Stimulated activated CD4-positive, alpha-beta T cell treated with anti-CD3 and anti-CD28 coated beads, Interleukin-2, amount 100 ng/mL, for 24 hours (primary cell): ENCODE results near the gene PCDHA10.
"Not testable (repeated sequence)": the region's sequence is repeated elsewhere in the genome, so short reads cannot be mapped to it uniquely, and the experiment has no call there.

ENCODE experiments used
- DNase-seq, 2 donors: peaks; one replicate each; pipeline ENCODE4 v3.0.0-alpha.2; 2020

The PCDHA10 gene, protein sequence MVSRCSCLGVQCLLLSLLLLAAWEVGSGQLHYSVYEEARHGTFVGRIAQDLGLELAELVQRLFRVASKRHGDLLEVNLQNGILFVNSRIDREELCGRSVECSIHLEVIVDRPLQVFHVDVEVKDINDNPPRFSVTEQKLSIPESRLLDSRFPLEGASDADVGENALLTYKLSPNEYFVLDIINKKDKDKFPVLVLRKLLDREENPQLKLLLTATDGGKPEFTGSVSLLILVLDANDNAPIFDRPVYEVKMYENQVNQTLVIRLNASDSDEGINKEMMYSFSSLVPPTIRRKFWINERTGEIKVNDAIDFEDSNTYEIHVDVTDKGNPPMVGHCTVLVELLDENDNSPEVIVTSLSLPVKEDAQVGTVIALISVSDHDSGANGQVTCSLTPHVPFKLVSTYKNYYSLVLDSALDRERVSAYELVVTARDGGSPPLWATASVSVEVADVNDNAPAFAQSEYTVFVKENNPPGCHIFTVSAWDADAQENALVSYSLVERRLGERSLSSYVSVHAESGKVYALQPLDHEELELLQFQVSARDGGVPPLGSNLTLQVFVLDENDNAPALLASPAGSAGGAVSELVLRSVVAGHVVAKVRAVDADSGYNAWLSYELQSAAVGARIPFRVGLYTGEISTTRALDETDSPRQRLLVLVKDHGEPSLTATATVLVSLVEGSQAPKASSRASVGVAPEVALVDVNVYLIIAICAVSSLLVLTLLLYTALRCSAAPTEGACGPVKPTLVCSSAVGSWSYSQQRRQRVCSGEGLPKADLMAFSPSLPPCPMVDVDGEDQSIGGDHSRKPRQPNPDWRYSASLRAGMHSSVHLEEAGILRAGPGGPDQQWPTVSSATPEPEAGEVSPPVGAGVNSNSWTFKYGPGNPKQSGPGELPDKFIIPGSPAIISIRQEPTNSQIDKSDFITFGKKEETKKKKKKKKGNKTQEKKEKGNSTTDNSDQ

DNA sequence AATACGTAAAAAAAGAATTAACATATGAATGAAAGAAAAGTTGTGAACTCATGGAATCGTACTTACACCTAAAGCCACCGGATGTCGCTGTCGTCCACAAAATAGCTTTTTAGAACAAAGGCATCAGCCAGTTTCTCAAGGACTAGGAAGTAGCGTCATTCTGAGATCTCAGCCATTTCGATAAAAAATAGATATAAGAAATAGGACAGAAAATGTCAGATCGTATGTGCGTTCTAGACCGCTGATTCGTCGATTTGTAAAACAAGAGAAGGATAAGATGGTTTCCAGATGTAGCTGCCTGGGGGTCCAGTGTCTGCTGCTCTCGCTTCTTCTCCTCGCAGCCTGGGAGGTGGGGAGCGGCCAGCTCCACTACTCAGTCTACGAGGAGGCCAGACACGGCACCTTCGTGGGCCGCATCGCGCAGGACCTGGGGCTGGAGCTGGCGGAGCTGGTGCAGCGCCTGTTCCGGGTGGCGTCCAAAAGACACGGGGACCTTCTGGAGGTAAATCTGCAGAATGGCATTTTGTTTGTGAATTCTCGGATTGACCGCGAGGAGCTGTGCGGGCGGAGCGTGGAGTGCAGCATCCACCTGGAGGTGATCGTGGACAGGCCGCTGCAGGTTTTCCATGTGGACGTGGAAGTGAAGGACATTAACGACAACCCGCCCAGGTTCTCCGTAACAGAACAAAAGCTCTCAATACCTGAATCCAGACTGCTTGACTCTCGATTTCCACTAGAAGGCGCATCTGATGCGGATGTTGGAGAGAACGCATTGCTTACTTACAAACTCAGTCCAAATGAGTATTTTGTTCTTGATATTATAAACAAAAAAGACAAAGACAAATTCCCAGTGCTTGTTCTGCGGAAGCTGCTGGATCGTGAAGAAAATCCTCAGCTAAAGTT is at the start of gene PCDHA10:
PCDHA10 (plus strand) TSS at position 126 of the 903 bp plus-strand sequence; CDS start at position 278, 152 bp downstream.
- no peak for DNase-seq

DNA sequence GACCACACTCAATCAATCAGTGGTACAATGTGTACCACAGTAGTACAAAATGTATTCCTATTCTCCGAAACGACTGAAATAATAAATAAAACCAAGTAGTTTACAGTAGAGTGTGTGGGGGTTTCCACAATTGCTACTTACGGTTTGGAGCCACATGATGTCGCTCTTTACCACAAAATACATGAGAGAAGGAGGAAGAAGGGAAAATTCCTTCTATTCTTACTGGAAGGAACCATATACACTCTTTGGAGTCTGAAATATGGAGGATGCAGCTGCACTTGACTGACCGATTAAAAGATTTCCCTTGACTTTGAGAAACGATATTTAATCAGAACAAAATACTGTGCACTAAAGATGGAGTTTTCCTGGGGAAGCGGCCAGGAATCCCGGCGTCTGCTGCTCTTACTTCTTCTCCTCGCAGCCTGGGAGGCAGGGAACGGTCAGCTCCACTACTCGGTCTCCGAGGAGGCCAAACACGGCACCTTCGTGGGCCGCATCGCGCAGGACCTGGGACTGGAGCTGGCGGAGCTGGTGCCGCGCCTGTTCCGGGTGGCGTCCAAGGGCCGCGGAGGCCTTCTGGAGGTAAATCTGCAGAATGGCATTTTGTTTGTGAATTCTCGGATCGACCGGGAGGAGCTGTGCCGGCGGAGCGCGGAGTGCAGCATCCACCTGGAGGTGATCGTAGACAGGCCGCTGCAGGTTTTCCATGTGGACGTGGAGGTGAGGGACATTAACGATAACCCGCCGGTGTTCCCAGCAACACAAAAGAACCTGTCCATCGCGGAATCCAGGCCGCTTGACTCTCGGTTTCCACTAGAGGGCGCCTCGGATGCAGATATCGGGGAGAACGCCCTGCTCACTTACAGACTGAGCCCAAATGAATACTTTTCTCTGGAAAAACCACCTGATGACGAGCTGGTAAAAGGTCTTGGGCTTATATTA is 48.6 kb upstream of the PCDHA10 start, which contains the start of gene PCDHA4:
PCDHA4 (plus strand) TSS at position 235 of the 942 bp plus-strand sequence.
- DNase-seq, result peak in 1 of 2 donors; percentile 39

- not testable (repeated sequence) for DNase-seq
Observed at GRCh38 chr5:140808241-140808888, 47.3 kb upstream of the PCDHA10 start.

- DNase-seq, result no peak
Observed at GRCh38 chr5:140808889-140809291, 46.8 kb upstream of the PCDHA10 start.

DNA sequence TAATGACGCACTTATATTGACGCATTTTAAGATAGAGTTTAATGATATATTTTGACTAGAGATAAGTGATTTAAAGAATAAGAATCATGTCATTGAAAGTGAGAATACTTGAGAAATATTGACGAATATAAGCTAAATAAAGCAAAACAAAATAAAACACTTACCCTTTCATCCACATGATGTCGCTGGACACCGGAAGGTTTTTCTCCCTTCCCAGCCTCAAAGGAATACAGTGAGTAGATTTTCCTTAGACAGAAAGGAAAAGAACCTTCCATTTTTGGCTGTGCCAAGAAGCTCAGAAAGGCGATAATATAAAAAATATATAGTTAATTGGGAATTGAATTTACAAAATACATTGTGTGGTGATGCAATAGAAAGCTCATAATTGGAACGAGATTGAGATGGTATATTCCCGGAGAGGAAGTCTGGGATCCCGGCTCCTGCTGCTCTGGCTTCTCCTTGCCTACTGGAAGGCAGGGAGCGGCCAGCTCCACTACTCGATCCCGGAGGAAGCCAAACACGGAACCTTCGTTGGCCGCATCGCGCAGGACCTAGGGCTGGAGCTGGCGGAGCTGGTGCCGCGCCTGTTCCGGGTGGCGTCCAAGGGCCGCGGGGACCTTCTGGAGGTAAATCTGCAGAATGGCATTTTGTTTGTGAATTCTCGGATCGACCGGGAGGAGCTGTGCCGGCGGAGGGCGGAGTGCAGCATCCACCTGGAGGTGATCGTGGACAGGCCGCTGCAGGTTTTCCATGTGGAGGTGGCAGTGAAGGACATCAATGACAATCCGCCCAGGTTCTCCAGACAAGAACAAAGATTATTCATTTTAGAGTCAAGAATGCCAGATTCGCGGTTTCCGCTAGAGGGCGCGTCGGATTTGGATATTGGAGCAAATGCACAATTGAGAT is 34.1 kb upstream of the PCDHA10 start, which contains the start of gene PCDHA5:
PCDHA5 (plus strand) TSS at position 239 of the 906 bp plus-strand sequence.
- DNase-seq, result peak in 1 of 2 donors; percentile 58

- DNase-seq, result no peak
Observed at GRCh38 chr5:140822281-140822629, 33.4 kb upstream of the PCDHA10 start.

- not testable (repeated sequence) for DNase-seq
Observed at GRCh38 chr5:140822969-140823368, 32.7 kb upstream of the PCDHA10 start.

DNA sequence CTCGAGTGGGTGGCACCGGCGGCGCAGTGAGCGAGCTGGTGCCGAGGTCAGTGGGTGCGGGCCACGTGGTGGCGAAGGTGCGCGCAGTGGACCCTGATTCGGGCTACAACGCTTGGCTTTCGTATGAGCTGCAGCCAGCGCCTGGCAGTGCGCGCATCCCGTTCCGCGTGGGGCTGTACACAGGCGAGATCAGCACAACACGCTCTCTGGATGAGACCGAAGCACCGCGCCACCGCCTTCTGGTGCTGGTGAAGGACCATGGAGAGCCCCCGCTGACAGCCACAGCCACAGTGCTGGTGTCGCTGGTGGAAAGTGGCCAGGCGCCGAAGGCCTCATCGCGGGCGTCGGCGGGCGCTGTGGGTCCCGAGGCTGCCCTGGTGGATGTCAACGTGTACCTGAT is 32.2 kb upstream of the PCDHA10 start:
- DNase-seq, result no peak

- no peak for DNase-seq
Observed at GRCh38 chr5:140827704-140828361, 27.9 kb upstream of the PCDHA10 start, which contains the start of gene PCDHA6. Gene PCDHA6 (plus strand): TSS chr5:140827960. CDS start chr5:140828092, 132 bp downstream.

DNA sequence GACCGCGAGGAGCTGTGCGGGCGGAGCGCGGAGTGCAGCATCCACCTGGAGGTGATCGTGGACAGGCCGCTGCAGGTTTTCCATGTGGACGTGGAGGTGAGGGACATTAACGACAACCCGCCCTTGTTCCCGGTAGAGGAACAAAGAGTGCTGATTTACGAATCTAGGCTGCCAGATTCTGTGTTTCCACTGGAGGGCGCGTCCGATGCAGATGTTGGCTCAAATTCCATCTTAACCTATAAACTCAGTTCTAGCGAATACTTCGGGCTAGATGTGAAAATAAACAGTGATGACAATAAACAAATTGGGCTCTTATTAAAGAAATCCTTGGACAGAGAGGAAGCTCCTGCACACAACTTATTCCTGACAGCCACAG is 27.3 kb upstream of the PCDHA10 start:
- no peak for DNase-seq

- DNase-seq, result not testable (repeated sequence)
Observed at GRCh38 chr5:140829511-140830501, 25.9 kb upstream of the PCDHA10 start.

DNA sequence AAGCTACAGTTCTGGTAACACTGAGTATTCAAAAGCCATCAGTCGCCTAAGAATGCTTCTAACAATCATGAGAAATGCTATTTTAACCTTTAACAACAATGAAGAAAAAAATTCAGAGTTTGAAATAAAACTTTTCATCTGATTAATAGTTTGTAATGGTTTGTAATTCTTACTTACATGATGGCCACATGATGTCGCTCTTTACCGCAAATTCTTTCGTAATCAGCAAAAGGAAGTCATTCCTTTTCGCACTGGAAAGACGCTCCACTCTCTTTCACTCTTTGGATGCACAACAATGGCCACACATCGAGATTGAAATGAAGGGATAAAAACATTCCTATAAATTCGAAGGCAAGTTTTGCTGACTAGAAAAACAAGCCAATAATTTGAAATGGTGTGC is 21.7 kb upstream of the PCDHA10 start, which contains the start of gene PCDHA7:
PCDHA7 (plus strand) TSS at position 277 of the 400 bp plus-strand sequence; CDS start at position 392, 115 bp downstream.
- DNase-seq, result no peak

GRCh38 chr5:140834439-140835008 is 21.2 kb upstream of the PCDHA10 start:
- not testable (repeated sequence) for DNase-seq

DNA sequence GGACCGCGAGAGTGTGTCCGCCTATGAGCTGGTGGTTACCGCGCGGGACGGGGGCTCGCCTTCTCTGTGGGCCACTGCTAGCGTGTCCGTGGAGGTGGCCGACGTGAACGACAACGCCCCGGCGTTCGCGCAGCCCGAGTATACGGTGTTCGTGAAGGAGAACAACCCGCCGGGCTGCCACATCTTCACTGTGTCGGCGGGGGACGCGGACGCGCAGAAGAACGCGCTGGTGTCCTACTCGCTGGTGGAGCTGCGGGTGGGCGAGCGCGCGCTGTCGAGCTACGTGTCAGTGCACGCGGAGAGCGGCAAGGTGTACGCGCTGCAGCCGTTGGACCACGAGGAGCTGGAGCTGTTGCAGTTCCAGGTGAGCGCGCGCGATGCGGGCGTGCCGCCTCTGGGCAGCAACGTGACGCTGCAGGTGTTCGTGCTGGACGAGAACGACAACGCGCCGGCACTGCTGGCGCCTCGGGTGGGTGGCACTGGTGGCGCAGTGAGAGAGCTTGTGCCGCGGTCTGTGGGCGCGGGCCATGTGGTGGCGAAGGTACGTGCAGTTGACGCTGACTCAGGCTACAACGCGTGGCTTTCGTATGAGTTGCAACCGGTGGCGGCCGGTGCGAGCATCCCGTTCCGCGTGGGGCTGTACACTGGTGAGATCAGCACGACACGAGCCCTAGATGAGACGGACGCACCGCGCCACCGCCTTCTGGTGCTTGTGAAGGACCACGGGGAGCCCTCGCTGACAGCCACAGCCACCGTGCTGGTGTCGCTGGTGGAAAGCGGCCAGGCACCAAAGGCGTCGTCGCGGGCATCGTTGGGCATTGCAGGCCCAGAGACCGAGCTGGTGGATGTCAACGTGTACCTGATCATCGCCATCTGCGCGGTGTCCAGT is 19.8 kb upstream of the PCDHA10 start:
- no peak for DNase-seq

DNA sequence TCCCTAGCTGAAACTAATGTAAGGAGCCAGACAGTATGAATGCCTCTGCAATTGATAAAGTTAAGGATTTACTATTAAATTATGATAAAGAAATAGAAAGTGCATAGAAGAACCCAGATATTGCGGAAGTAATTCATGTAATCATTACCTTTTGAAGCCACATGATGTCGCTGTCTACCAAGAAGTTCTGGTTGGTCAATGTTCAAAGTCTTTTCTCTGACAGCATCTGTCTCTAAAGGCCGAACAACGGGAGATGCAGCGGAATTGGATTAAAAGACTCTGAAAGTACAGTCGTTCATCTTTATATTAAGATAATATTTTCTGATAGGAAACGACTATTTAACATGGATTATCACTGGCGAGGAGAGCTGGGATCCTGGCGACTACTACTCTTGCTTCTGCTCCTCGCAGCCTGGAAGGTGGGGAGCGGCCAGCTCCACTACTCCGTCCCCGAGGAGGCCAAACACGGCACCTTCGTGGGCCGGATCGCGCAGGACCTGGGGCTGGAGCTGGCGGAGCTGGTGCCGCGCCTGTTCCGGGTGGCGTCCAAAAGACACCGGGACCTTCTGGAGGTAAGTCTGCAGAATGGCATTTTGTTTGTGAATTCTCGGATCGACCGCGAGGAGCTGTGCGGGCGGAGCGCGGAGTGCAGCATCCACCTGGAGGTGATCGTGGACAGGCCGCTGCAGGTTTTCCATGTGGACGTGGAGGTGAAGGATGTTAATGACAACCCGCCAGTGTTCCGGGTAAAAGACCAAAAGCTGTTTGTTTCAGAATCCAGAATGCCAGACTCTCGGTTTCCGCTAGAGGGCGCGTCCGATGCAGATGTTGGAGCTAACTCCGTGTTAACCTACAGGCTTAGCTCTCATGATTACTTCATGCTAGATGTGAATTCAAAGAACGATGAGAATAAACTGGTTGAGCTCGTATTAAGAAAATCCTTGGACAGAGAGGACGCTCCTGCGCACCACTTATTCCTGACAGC is 14.4 kb upstream of the PCDHA10 start, which contains the start of gene PCDHA8:
PCDHA8 (plus strand) TSS at position 210 of the 985 bp plus-strand sequence; CDS start at position 345, 135 bp downstream.
- peak in 1 of 2 donors; percentile 23 for DNase-seq
